SW480 (cell line): ENCODE results near the gene TAC3.
"Not testable (repeated sequence)": the region's sequence is repeated elsewhere in the genome, so short reads cannot be mapped to it uniquely, and the experiment has no call there.

Source experiments
- DNase-seq: peaks from one replicate; pipeline ENCODE4 v3.0.0-alpha.2; 2016; ENCODE audit warnings: low spot score

TAC3 gene

DNA sequence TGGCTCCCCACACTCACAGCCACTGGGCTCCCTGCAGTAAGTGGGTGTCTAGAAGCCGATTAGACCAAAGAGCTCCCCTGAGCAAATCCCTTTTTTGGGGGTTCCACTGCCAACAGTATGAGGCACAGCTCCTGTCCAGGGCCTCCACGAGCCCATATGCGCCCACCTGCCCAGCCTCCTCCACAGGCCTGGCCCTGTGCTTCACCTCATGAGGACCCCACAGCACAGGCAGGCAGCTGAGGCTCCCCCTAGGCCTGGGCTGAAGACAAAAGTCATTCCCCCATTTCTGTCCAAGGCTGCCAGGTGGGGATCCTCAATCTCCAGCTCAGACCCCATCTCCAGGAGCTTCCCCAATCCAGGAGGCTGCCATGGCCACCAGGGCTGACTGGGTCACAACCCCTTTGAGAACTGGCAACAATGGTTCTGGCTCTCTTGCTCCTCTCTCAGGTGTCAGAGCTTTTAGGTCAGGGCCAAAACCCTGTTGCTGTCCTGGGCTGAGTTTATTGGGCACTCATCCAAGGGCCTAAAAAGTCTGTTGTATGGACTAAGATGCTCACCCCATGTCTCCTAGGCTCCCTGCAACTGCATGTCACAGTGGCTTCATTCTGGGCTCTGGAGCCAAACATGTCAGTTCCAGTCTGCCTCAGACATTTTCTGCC is 33.6 kb downstream of the TAC3 start:
- DNase-seq: not testable (repeated sequence)

GRCh38 chr12:56980941-56981530 is 35.3 kb downstream of the TAC3 start:
- DNase-seq: no peak

DNA sequence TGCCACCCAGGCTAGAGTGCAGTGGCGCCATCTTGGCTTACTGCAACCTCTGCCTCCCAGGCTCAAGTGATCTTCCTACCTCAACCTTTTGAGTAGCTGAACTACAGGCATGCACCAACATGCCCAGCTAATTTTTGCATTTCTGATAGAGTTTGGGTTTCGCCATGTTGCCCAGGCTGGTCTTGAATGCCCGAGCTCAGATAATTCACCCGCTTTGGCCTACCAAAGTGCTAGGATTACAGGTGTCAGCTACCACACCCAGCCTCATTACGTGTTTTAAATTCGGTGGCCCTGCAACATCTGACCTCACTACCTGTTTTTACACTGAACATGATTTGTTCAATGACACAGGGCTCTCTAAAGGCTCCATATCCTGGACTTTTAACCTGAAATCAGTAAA is 36.1 kb downstream of the TAC3 start:
- DNase-seq: no peak

- DNase-seq: no peak
Observed at GRCh38 chr12:56979628-56980027, 36.7 kb downstream of the TAC3 start.

GRCh38 chr12:56978397-56979138 is 37.8 kb downstream of the TAC3 start:
- DNase-seq: no peak

DNA sequence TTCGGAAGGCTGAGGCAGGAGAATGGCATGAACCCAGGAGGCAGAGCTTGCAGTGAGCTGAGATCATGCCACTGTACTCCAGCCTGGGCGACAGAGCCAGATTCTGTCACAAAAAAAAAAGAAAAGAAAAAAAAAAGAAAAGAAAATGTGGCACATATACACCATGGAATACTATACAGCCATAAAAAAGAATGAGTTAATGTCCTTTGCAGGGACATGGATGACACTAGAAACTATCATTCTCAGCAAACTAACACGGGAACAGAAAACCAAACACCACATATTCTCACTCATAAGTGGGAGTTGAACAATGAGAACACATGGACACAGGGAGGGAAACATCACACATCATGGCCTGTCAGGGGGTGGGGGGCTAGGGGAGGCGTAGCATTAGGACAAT is 39.0 kb downstream of the TAC3 start:
- not testable (repeated sequence) for DNase-seq

- not testable (repeated sequence) for DNase-seq
Observed at GRCh38 chr12:56974224-56974623, 42.1 kb downstream of the TAC3 start.

- DNase-seq: not testable (repeated sequence)
Observed at GRCh38 chr12:56968910-56969309, 47.4 kb downstream of the TAC3 start.

- DNase-seq: not testable (repeated sequence)
Observed at GRCh38 chr12:56965997-56966642, 50.2 kb downstream of the TAC3 start.

GRCh38 chr12:56965124-56965523 is 51.2 kb downstream of the TAC3 start:
- not testable (repeated sequence) for DNase-seq

- not testable (repeated sequence) for DNase-seq
Observed at GRCh38 chr12:56963557-56963956, 52.8 kb downstream of the TAC3 start.

DNA sequence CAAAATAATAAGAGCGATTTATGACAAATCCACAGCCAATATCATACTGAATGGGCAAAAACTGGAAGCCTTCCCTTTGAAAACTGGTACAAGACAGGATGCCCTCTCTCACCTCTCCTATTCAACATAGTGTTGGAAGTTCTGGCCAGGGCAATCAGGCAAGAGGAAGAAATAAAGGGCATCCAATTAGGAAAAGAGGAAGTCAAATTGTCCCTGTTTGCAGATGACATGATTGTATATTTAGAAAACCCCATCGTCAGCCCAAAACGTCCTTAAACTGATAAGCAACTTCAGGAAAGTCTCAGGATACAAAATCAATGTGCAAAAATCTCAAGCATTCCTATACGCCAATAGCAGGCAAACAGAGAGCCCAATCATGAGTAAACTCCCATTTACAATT is 54.1 kb downstream of the TAC3 start:
- DNase-seq: not testable (repeated sequence)
